VCaP (cell line): ENCODE data around the gene DYSF.

Experiments
- H3K27ac ChIP-seq: fragments of 450-650 bp; 2 replicates; pipeline ENCODE4 v1.5.1; 2017
- TF ChIP-seq, protein P1 (sequence below): fragments of 450-650 bp; conservative IDR thresholded peaks from 2 replicates; pipeline ENCODE4 v1.5.1; 2017; ENCODE audit warnings: mild to moderate bottlenecking, moderate library complexity

Gene DYSF

DNA sequence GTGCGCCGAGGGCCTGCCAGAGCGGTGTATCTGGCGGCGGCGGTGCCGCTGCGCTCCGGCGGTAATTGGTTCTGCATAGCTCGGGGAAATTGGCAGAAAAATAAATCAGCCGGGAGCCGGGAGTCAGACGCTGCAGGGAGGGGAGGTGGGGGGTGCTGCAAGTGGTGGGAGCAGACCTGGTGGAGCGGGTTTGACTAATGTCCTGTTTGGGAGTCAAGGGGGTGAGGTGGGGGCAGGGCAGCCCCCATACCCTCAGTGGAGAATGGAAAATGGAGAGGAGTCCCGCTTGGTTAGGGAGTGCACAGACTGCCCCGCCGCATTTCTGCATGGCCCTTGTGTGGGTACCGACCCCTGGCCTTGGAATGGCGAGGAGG is 107.3 kb downstream of the DYSF start:
- TF ChIP-seq, protein P1, sequence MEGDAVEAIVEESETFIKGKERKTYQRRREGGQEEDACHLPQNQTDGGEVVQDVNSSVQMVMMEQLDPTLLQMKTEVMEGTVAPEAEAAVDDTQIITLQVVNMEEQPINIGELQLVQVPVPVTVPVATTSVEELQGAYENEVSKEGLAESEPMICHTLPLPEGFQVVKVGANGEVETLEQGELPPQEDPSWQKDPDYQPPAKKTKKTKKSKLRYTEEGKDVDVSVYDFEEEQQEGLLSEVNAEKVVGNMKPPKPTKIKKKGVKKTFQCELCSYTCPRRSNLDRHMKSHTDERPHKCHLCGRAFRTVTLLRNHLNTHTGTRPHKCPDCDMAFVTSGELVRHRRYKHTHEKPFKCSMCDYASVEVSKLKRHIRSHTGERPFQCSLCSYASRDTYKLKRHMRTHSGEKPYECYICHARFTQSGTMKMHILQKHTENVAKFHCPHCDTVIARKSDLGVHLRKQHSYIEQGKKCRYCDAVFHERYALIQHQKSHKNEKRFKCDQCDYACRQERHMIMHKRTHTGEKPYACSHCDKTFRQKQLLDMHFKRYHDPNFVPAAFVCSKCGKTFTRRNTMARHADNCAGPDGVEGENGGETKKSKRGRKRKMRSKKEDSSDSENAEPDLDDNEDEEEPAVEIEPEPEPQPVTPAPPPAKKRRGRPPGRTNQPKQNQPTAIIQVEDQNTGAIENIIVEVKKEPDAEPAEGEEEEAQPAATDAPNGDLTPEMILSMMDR: no peak
- H3K27ac ChIP-seq: no peak overlapping the region

DNA sequence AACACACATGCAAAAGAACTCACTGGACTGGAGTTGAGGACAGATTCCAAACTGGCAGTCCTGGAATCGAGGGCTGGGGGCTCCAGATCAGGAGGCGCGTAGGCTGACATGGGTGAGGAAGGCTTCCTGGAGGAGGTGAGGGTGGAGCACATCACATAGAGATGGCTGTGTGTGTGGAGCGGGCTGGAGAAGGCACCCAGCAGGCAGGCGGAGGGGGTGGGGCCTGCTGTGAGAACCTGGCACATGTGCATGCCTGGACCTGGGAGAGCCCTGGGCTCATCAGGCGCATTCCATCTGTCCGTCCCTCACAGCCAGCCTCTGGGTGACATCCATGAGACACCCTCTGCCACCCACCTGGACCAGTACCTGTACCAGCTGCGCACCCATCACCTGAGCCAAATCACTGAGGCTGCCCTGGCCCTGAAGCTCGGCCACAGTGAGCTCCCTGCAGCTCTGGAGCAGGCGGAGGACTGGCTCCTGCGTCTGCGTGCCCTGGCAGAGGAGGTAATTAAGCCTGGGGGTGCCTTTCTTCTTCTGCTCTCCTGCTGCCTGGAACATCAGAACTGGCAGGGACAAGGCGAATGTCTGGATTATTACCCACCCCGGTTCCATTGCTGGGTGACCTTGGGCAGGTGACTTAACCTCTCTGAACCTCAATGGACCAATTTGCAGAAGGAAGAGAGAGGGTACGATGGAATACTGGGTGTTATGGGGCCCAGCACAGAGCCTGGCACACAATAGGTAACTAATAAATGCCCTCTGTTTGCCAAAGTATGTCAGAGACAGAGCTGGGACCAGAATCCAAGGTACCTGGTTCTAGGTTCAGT is 108.3 kb downstream of the DYSF start:
- no peak overlapping the region for H3K27ac ChIP-seq
- TF ChIP-seq, protein P1: no peak

DNA sequence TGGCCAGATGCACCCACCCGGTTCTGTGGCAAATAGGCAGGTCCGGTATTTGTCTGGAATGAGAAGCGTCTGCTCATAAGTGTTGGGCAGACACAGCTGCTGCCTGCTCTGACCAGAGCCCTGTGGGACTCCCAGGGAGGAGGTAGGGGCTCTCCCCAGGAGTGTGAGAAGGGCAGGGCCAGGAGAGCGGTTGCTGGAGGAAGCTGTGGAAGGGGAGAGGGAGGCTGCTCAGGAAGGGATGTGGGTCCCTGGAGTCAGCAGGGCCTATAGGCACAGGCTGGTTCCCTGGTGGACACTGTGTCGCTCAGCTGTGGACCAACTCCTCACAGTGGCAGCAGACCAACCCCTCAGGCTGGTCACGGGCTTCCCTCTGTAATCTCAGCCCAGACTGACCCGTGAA is 109.2 kb downstream of the DYSF start:
- H3K27ac ChIP-seq: no peak overlapping the region
- TF ChIP-seq, protein P1: no peak

- H3K27ac ChIP-seq: no peak overlapping the region
- TF ChIP-seq, protein P1: no peak
Measured at GRCh38 chr2:71563872-71564271, 110.5 kb downstream of the DYSF start.

DNA sequence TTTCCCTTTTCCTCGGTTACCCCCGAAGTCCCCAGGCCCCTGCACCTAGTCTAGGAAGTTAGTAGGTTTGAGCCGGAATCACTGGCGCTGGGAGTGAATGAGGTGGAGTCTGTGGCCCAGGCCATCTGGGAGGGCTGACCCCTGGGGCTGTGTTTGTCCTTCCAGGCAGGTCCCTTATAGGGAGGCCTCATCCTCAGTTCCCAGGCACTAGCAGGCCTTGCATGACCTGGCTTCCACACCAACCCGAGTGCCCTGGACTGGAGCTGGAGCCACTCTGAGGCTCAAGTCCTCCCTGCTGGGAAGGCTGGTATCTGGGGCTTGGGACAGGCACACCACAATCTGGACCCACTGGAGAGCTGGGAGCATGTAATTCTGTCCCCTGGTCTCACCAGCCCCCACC is 111.0 kb downstream of the DYSF start:
- TF ChIP-seq, protein P1: no peak
- no peak overlapping the region for H3K27ac ChIP-seq

GRCh38 chr2:71564790-71565189 is 111.4 kb downstream of the DYSF start:
- no peak overlapping the region for H3K27ac ChIP-seq
- TF ChIP-seq, protein P1: no peak

DNA sequence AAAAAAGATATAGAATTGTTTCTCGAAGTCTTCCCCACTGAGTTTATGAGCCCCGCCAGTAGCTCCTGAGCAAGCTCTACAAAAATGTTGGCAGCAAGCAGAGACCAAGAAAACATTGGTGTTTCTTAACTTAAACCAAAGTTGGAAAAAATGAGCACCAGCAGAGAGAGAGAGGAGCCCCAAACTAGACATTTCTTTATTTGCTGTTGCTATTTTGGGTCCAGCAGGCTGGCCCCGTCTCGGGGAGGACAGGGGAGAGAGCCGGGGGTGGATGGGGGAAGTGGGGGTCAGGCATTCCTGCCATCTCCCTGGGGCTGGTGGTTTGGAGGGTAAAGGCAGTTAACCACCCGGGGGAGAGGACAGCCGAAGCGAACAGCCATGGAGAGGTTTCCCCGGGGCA is 113.0 kb downstream of the DYSF start:
- no peak overlapping the region for H3K27ac ChIP-seq
- TF ChIP-seq, protein P1: no peak
